Large intestine (tissue), 3 donors: ENCODE results near the gene HAP1. TPM values are rescaled to one million over a fixed set of nuclear protein-coding genes. Genes with fewer than 3 reads are reported as not detected.

ENCODE experiments used
- DNase-seq, 2 donors: peaks; one replicate each; pipeline versions ENCODE4 v3.0.0 to v3.0.0-alpha.2; 2013
- H3K27ac ChIP-seq: one replicate; pipeline ENCODE4 v1.5.1; 2013; ENCODE audit warnings: low read length
- H3K27me3 ChIP-seq: 2 replicates; pipeline ENCODE4 v1.6.1; 2013; ENCODE audit warnings: low read length; ENCODE audit not compliant: control insufficient read depth, insufficient read depth
- H3K36me3 ChIP-seq: 2 replicates; pipeline ENCODE4 v1.6.1; 2013; ENCODE audit warnings: low read length; ENCODE audit not compliant: control insufficient read depth, insufficient read depth
- H3K4me1 ChIP-seq: one replicate; pipeline ENCODE4 v1.6.1; 2013; ENCODE audit warnings: low read length; ENCODE audit not compliant: control insufficient read depth, insufficient read depth
- H3K4me3 ChIP-seq: one replicate; pipeline ENCODE4 v1.5.1; 2013; ENCODE audit warnings: low read length
- H3K9me3 ChIP-seq: one replicate; pipeline ENCODE4 v1.6.1; 2013; ENCODE audit warnings: mild to moderate bottlenecking, low read depth, low read length, moderate library complexity; ENCODE audit not compliant: control insufficient read depth
- WGBS: methylation state at CpG from one replicate; pipeline ENCODE4 v1.1.5; 2013; ENCODE audit warnings: low lambda C conversion rate; ENCODE audit not compliant: insufficient coverage; 5-methylcytosine and 5-hydroxymethylcytosine counted together
- polyA plus RNA-seq: library from polyadenylated mRNA; unstranded; fragments of 120-200 nt; gene quantifications from one replicate; pipeline ENCODE4 v1.2.1, GENCODE V29; 2013

The HAP1 gene
- polyA plus RNA-seq, 1 donor, result 0.39 TPM

GRCh38 chr17:41728056-41728455 is 6.4 kb downstream of the HAP1 start:
- Histone ChIP-seq H3K36me3 (no peaks in the 10 kb centered on the region), H3K4me3 (no peak overlapping the region), H3K4me1 (no peaks in the 10 kb centered on the region), H3K27me3 (peaks cover 29% of the 10 kb centered on the region), H3K9me3 (no peaks in the 10 kb centered on the region), H3K27ac (no peak overlapping the region)
- no peak for DNase-seq
- WGBS, result no CpG with 5 or more reads among the region's 12 CpGs

GRCh38 chr17:41725134-41725533 is 9.3 kb downstream of the HAP1 start:
- Histone ChIP-seq H3K27me3 (peaks cover under 1% of the 10 kb centered on the region), H3K4me1 (no peaks in the 10 kb centered on the region), H3K36me3 (no peaks in the 10 kb centered on the region), H3K27ac (no peak overlapping the region), H3K9me3 (no peaks in the 10 kb centered on the region), H3K4me3 (no peak overlapping the region)
- WGBS, result no CpG with 5 or more reads among the region's 5 CpGs
- no peak for DNase-seq

- Histone ChIP-seq H3K27ac (no peak overlapping the region), H3K4me1 (no peaks in the 10 kb centered on the region), H3K36me3 (no peaks in the 10 kb centered on the region), H3K9me3 (no peaks in the 10 kb centered on the region), H3K27me3 (no peaks in the 10 kb centered on the region), H3K4me3 (no peak overlapping the region)
- WGBS, result no CpG with 5 or more reads among the region's 17 CpGs
- no peak for DNase-seq
Observed at GRCh38 chr17:41724476-41725050, 9.9 kb downstream of the HAP1 start.

GRCh38 chr17:41723801-41724475 is 10.5 kb downstream of the HAP1 start:
- DNase-seq, result no peak
- Histone ChIP-seq H3K36me3 (no peaks in the 10 kb centered on the region), H3K9me3 (no peaks in the 10 kb centered on the region), H3K4me3 (no peak overlapping the region), H3K27ac (no peak overlapping the region), H3K4me1 (no peaks in the 10 kb centered on the region), H3K27me3 (no peaks in the 10 kb centered on the region)
- WGBS, result no CpG with 5 or more reads among the region's 12 CpGs

- no peaks in the 10 kb centered on the region for H3K9me3 ChIP-seq
Observed at GRCh38 chr17:41722231-41722630, 12.2 kb downstream of the HAP1 start.

GRCh38 chr17:41718287-41718645 is 16.2 kb downstream of the HAP1 start:
- Histone ChIP-seq H3K4me1 (no peaks in the 10 kb centered on the region), H3K27ac (no peak overlapping the region), H3K4me3 (no peak overlapping the region), H3K36me3 (no peaks in the 10 kb centered on the region), H3K9me3 (no peaks in the 10 kb centered on the region), H3K27me3 (peaks cover 4% of the 10 kb centered on the region)
- no peak for DNase-seq
- no CpG with 5 or more reads among the region's 5 CpGs for WGBS

More at GRCh38 chr17:41722231-41722630, 12.2 kb downstream of the HAP1 start:
- Histone ChIP-seq H3K27me3 (peaks cover 4% of the 10 kb centered on the region), H3K27ac (no peak overlapping the region), H3K4me3 (no peak overlapping the region), H3K4me1 (no peaks in the 10 kb centered on the region), H3K36me3 (no peaks in the 10 kb centered on the region)
- WGBS, result no CpG with 5 or more reads among the region's 7 CpGs
- no peak for DNase-seq

- Histone ChIP-seq H3K27me3 (peaks cover 4% of the 10 kb centered on the region), H3K27ac (no peak overlapping the region), H3K4me1 (no peaks in the 10 kb centered on the region), H3K36me3 (no peaks in the 10 kb centered on the region), H3K9me3 (no peaks in the 10 kb centered on the region), H3K4me3 (no peak overlapping the region)
- no peak for DNase-seq
- WGBS, result no CpG with 5 or more reads among the region's 15 CpGs
Observed at GRCh38 chr17:41717408-41718286, 16.8 kb downstream of the HAP1 start.

GRCh38 chr17:41711669-41712400 is 22.6 kb downstream of the HAP1 start, which contains the start of gene GAST:
GAST (plus strand) TSS chr17:41712331; CDS start chr17:41715437, 3,106 bp downstream.
- no peaks in the 10 kb centered on the region for H3K27me3 ChIP-seq
- H3K36me3 ChIP-seq, result no peaks in the 10 kb centered on the region
- WGBS, result 100% methylated on average over 1 of the region's 12 CpGs
- DNase-seq, result no peak
- no peak within 1 kb of the TSS for H3K27ac ChIP-seq
- H3K4me3 ChIP-seq, result no peak within 1 kb of the TSS
- no peaks in the 10 kb centered on the region for H3K9me3 ChIP-seq
- H3K4me1 ChIP-seq, result no peaks in the 10 kb centered on the region

GRCh38 chr17:41710472-41711090 is 23.9 kb downstream of the HAP1 start:
- no peak overlapping the region for H3K27ac ChIP-seq
- no peak for DNase-seq
- 53% methylated on average over 3 of the region's 8 CpGs for WGBS
- H3K9me3 ChIP-seq, result no peaks in the 10 kb centered on the region
- H3K4me3 ChIP-seq, result no peak overlapping the region
- H3K36me3 ChIP-seq, result no peaks in the 10 kb centered on the region
- H3K27me3 ChIP-seq, result no peaks in the 10 kb centered on the region
- H3K4me1 ChIP-seq, result no peaks in the 10 kb centered on the region
